H1 (cell line): ENCODE results near the gene DCTD. TPM values are rescaled to one million over a fixed set of nuclear protein-coding genes. Genes with fewer than 3 reads are reported as not detected.

ENCODE experiments used
- CTCF ChIA-PET: fragments of 300-600 bp; sonication (Branson Sonifier 250); formaldehyde crosslinking; loops from one replicate; lab custom pipeline; 2021; ENCODE audit not compliant: partially characterized antibody; lab: Charles Lee
- POLR2A ChIA-PET: fragments of 300-600 bp; sonication (Branson Sonifier 250); formaldehyde crosslinking; loops from one replicate; lab custom pipeline; 2021; ENCODE audit warnings: inconsistent platforms; ENCODE audit not compliant: partially characterized antibody; lab: Charles Lee
- DNase-seq, 2 experiments: peaks; one replicate each; pipeline versions ENCODE4 v3.0.0 to v3.0.0-alpha.2; 2010 to 2022; ENCODE audit warnings: low spot score in 2 of 2, low read depth in 1 of 2, mixed read lengths in 1 of 2
- FAIRE-seq: peaks from 2 replicates; lab custom pipeline; 2011; peaks lifted over from hg19 to GRCh38; lab: Jason Lieb, UNC
- H2AFZ ChIP-seq: 2 replicates; pipeline ENCODE4 v1.8.1; 2012; ENCODE audit warnings: low read length, inconsistent platforms
- H2AK5ac ChIP-seq: 2 replicates; pipeline ENCODE4 v1.6.1; 2013; ENCODE audit warnings: low read depth, low read length
- H2BK120ac ChIP-seq: replicated peaks from 2 replicates; pipeline ENCODE3; 2013; ENCODE audit warnings: low read depth, low read length, inconsistent platforms
- H2BK12ac ChIP-seq: 2 replicates; pipeline ENCODE4 v1.6.1; 2013; ENCODE audit warnings: low read depth, low read length
- H2BK15ac ChIP-seq: 2 replicates; pipeline ENCODE4 v1.6.1; 2013; ENCODE audit warnings: low read length
- H2BK20ac ChIP-seq: 2 replicates; pipeline ENCODE4 v1.6.1; 2013; ENCODE audit warnings: low read length
- H2BK5ac ChIP-seq: 2 replicates; pipeline ENCODE4 v1.6.1; 2013; ENCODE audit warnings: low read depth, low read length
- H3K14ac ChIP-seq: 2 replicates; pipeline ENCODE4 v1.6.1; 2013; ENCODE audit warnings: inconsistent platforms; ENCODE audit not compliant: insufficient read length
- H3K18ac ChIP-seq: 2 replicates; pipeline ENCODE4 v1.6.1; 2013; ENCODE audit warnings: low read length; ENCODE audit errors: extremely low read depth
- H3K23ac ChIP-seq: 2 replicates; pipeline ENCODE4 v1.6.1; 2013; ENCODE audit warnings: inconsistent platforms; ENCODE audit not compliant: insufficient read length
- H3K23me2 ChIP-seq: 2 replicates; pipeline ENCODE4 v1.6.1; 2013; ENCODE audit warnings: low read depth, low read length
- H3K27ac ChIP-seq: 2 replicates; pipeline ENCODE4 v1.6.1; 2011; ENCODE audit warnings: low read depth, low read length, inconsistent platforms
- H3K27me3 ChIP-seq, 4 experiments: replicated peaks in 1 of 4; 1 replicate in 1 of 4; 2 replicates in 3 of 4; pipeline versions ENCODE4 v1.6.1 to v1.8.1; 2011 to 2013; ENCODE audit warnings: low read length in 3 of 4, mild to moderate bottlenecking in 3 of 4, inconsistent platforms in 2 of 4, mixed read lengths in 2 of 4, moderate library complexity in 1 of 4; ENCODE audit not compliant: control insufficient read depth in 3 of 4, insufficient read depth in 3 of 4; ENCODE audit errors: extremely low read depth in 1 of 4
- H3K36me3 ChIP-seq, 4 experiments: 2 replicates each; pipeline versions ENCODE4 v1.6.1 to v1.8.1; 2011 to 2013; ENCODE audit warnings: mild to moderate bottlenecking in 4 of 4, low read length in 3 of 4, moderate library complexity in 2 of 4, control low read depth in 1 of 4, inconsistent platforms in 1 of 4; ENCODE audit not compliant: insufficient read depth in 4 of 4, control insufficient read depth in 2 of 4
- H3K4ac ChIP-seq: replicated peaks from 2 replicates; pipeline ENCODE3; 2013; ENCODE audit warnings: low read length, low read depth, mixed read lengths, inconsistent platforms; ENCODE audit not compliant: insufficient read length
- H3K4me1 ChIP-seq, 4 experiments: replicated peaks in 1 of 4; 1 replicate in 1 of 4; 2 replicates in 3 of 4; pipeline versions ENCODE4 v1.6.1 to v1.8.1; 2011 to 2013; ENCODE audit warnings: low read length in 3 of 4, inconsistent platforms in 2 of 4, mixed read lengths in 1 of 4; ENCODE audit not compliant: insufficient read depth in 4 of 4, control insufficient read depth in 3 of 4
- H3K4me2 ChIP-seq, 2 experiments: 2 replicates each; pipeline versions ENCODE4 v1.6.1 to v1.8.1; 2011 to 2013; ENCODE audit warnings: low read depth in 2 of 2, low read length in 2 of 2, control low read depth in 1 of 2, inconsistent platforms in 1 of 2, mild to moderate bottlenecking in 1 of 2; ENCODE audit not compliant: insufficient read depth in 1 of 2
- H3K4me3 ChIP-seq, 4 experiments: fragments of 200-600, 300-600 bp in 1 of 4; sonication (generic), shearing (Covaris generic), sonication (Bioruptor Twin) in 1 of 4; 2 replicates each; pipeline versions ENCODE4 v1.5.1 to v1.8.1; 2011 to 2016; ENCODE audit warnings: low read length in 4 of 4, low read depth in 3 of 4, control low read depth in 2 of 4, inconsistent platforms in 2 of 4, mild to moderate bottlenecking in 2 of 4, mixed read lengths in 1 of 4, moderate library complexity in 1 of 4; ENCODE audit not compliant: insufficient read depth in 2 of 4; ENCODE audit errors: extremely low read depth in 1 of 4
- H3K56ac ChIP-seq: replicated peaks from 2 replicates; pipeline ENCODE3; 2013; ENCODE audit warnings: low read depth, mild to moderate bottlenecking, mixed read lengths, low read length, inconsistent platforms; ENCODE audit not compliant: insufficient read length
- H3K79me1 ChIP-seq: 2 replicates; pipeline ENCODE4 v1.6.1; 2013; ENCODE audit warnings: low read depth, low read length, control low read depth
- H3K79me2 ChIP-seq, 2 experiments: 2 replicates each; pipeline versions ENCODE4 v1.6.1 to v1.8.1; 2012 to 2013; ENCODE audit warnings: low read length in 2 of 2, mild to moderate bottlenecking in 2 of 2, inconsistent platforms in 1 of 2; ENCODE audit not compliant: insufficient read depth in 2 of 2, control insufficient read depth in 1 of 2
- H3K9ac ChIP-seq, 4 experiments: replicated peaks in 1 of 4; 1 replicate in 1 of 4; 2 replicates in 3 of 4; pipeline versions ENCODE4 v1.6.1 to v1.8.1; 2011 to 2013; ENCODE audit warnings: low read depth in 3 of 4, low read length in 3 of 4, control low read depth in 2 of 4, mild to moderate bottlenecking in 2 of 4, moderate library complexity in 2 of 4, inconsistent platforms in 1 of 4; ENCODE audit errors: extremely low read depth in 1 of 4
- H3K9me3 ChIP-seq, 2 experiments: 2 replicates each; pipeline versions ENCODE4 v1.6.1 to v1.8.1; 2012 to 2013; ENCODE audit warnings: mild to moderate bottlenecking in 2 of 2, moderate library complexity in 2 of 2, control low read depth in 1 of 2, inconsistent platforms in 1 of 2, low read depth in 1 of 2, low read length in 1 of 2, mixed read lengths in 1 of 2; ENCODE audit not compliant: insufficient read depth in 2 of 2
- H4K20me1 ChIP-seq, 2 experiments: replicated peaks in 1 of 2; 2 replicates each; pipeline versions ENCODE3 to v1.8.1; 2011 to 2013; ENCODE audit warnings: inconsistent platforms in 2 of 2, low read length in 2 of 2, mild to moderate bottlenecking in 1 of 2; ENCODE audit not compliant: insufficient read depth in 2 of 2, control insufficient read depth in 1 of 2
- H4K5ac ChIP-seq: 2 replicates; pipeline ENCODE4 v1.6.1; 2013; ENCODE audit warnings: low read length, low read depth, mixed read lengths, inconsistent platforms; ENCODE audit not compliant: insufficient read length
- H4K8ac ChIP-seq: 2 replicates; pipeline ENCODE4 v1.8.0; 2013; ENCODE audit warnings: mild to moderate bottlenecking, moderate library complexity, low read length, inconsistent platforms; ENCODE audit not compliant: insufficient read depth; ENCODE audit errors: extremely low read depth
- H4K91ac ChIP-seq: replicated peaks from 2 replicates; pipeline ENCODE3; 2013; ENCODE audit warnings: low read length, mixed read lengths, inconsistent platforms; ENCODE audit not compliant: insufficient read length
- BACH1 ChIP-seq: IDR thresholded peaks from 2 replicates; pipeline ENCODE4 v1.6.1; 2012; ENCODE audit warnings: low read length, improper control_type of control experiment
- CHD2 ChIP-seq: IDR thresholded peaks from 2 replicates; pipeline ENCODE4 v1.6.1; 2012; ENCODE audit warnings: low read length, improper control_type of control experiment
- EGR1 ChIP-seq: IDR thresholded peaks from 2 replicates; pipeline ENCODE4 v1.6.1; 2011; ENCODE audit warnings: low read depth, low read length, borderline replicate concordance
- EP300 ChIP-seq, 2 experiments: IDR thresholded peaks; 1 replicate in 1 of 2; 2 replicates in 1 of 2; pipeline ENCODE4 v1.6.1; 2011 to 2012; ENCODE audit warnings: low read depth in 2 of 2, low read length in 2 of 2, mild to moderate bottlenecking in 2 of 2, borderline replicate concordance in 1 of 2, inconsistent platforms in 1 of 2, moderate library complexity in 1 of 2
- HDAC2 ChIP-seq, 2 experiments: fragments of 300-600 bp in 1 of 2; sonication (generic) in 1 of 2; IDR thresholded peaks; 2 replicates each; pipeline ENCODE4 v1.6.1; 2011 to 2012; ENCODE audit warnings: low read depth in 2 of 2, low read length in 2 of 2, mild to moderate bottlenecking in 2 of 2, moderate library complexity in 2 of 2, borderline replicate concordance in 1 of 2, inconsistent platforms in 1 of 2
- HDAC6 ChIP-seq: IDR thresholded peaks from one replicate; pipeline ENCODE4 v1.7.1; 2012; ENCODE audit warnings: low read depth, mild to moderate bottlenecking, inconsistent platforms, low read length, moderate library complexity
- POU5F1 ChIP-seq: IDR thresholded peaks from 2 replicates; pipeline ENCODE4 v1.6.1; 2011; ENCODE audit warnings: low read depth, mild to moderate bottlenecking, low read length, moderate library complexity
- RAD21 ChIP-seq, 2 experiments: IDR thresholded peaks in 1 of 2; conservative IDR thresholded peaks in 1 of 2; 2 replicates each; pipeline ENCODE4 v1.6.1; 2011; ENCODE audit warnings: low read depth in 2 of 2, low read length in 2 of 2, improper control_type of control experiment in 1 of 2, inconsistent platforms in 1 of 2, mild to moderate bottlenecking in 1 of 2, moderate library complexity in 1 of 2
- SIRT6 ChIP-seq: IDR thresholded peaks from one replicate; pipeline ENCODE4 v1.7.1; 2012; ENCODE audit warnings: low read length, inconsistent platforms
- SP2 ChIP-seq: IDR thresholded peaks from 2 replicates; pipeline ENCODE4 v1.6.1; 2012; ENCODE audit warnings: mild to moderate bottlenecking, low read length, inconsistent platforms
- WGBS, 2 experiments: shearing (Covaris generic) in 1 of 2; methylation state at CpG; one replicate each; pipeline versions ENCODE4 v1.1.6 to v1.1.7; 2013 to 2015; ENCODE audit warnings: low lambda C conversion rate in 2 of 2, mixed read lengths in 2 of 2, inconsistent platforms in 1 of 2, low coverage in 1 of 2, missing lambda C conversion rate in 1 of 2; ENCODE audit not compliant: insufficient replicate concordance in 2 of 2, insufficient coverage in 1 of 2, insufficient read length in 1 of 2; ENCODE audit errors: extremely low coverage in 1 of 2, missing lambda C conversion rate in 1 of 2; 5-methylcytosine and 5-hydroxymethylcytosine counted together
- polyA plus RNA-seq, 7 experiments: library from polyadenylated mRNA; depleted of rRNA in 3 of 7; stranded (reverse) in 5 of 7; unstranded in 2 of 7; fragments of >200 nt in 5 of 7; fragments of 200-250 nt in 2 of 7; gene quantifications; 1 replicate in 5 of 7; 2 replicates in 1 of 7; 4 replicates in 1 of 7; pipeline versions ENCODE4 v1.2.1 to v1.2.3, GENCODE V29; 2011 to 2013; ENCODE audit warnings: missing spikeins in 2 of 7, mixed read lengths in 2 of 7
- total RNA-seq: library from RNA; stranded (reverse); fragmentation: NEBNext Ultra II Directional; extraction: Animal tissue kit (Norgen Biotek cat#: 25700); gene quantifications from 2 replicates; pipeline ENCODE4 v1.2.1, GENCODE V29; 2021
- TF ChIP-seq, protein P1 (sequence below), 3 experiments: IDR thresholded peaks; 1 replicate in 2 of 3; 2 replicates in 1 of 3; pipeline versions ENCODE4 v1.5.1 to v1.6.1; 2011; ENCODE audit warnings: low read length in 3 of 3, mild to moderate bottlenecking in 3 of 3, inconsistent platforms in 2 of 3, low read depth in 1 of 3, moderate library complexity in 1 of 3; ENCODE audit not compliant: insufficient read depth in 1 of 3; ENCODE audit errors: control extremely low read depth in 1 of 3

Gene DCTD
- total and polyA plus RNA-seq, 2 of the 8 experiments (the other 6 are each of a cell fraction or from before 2014, with no cell fraction given): 60.2 to 69.5 TPM

DNA sequence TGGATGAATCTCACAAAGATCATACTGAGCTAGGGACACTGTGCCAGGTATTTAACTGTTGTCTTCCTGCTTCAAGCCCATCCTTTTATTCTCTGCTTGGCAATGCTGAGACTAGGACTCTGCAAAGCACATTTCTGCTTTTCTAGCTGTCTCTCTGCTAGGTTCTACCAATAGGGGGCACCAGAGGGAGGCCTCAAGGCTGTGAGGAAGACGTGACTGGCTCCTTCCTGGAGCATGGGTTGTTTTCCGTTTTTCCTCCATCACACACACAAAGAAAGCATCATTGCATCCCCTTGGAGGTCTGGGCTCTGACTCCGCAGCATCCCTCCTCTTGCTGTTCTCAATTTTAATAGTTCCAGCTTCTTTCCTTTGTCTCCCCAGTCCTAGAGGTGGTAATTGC, 10.9 kb upstream of the DCTD start:
- Histone ChIP-seq H3K14ac (no peak overlapping the region), H3K4me3 (no peak overlapping the region), H4K91ac (no peak overlapping the region), H4K5ac (no peak overlapping the region), H3K79me1 (no peaks in the 10 kb centered on the region), H3K9me3 (no peaks in the 10 kb centered on the region), H2AFZ (no peak overlapping the region), H2BK12ac (no peak overlapping the region), H2AK5ac (no peak overlapping the region), H3K56ac (no peak overlapping the region), H3K27me3 (no peaks in the 10 kb centered on the region), H4K20me1 (no peaks in the 10 kb centered on the region), H3K27ac (no peak overlapping the region), H3K36me3 (no peaks in the 10 kb centered on the region), H4K8ac (no peak overlapping the region), H3K18ac (no peak overlapping the region), H3K4ac (no peak overlapping the region), H3K4me2 (no peak overlapping the region), H2BK15ac (no peak overlapping the region), H3K4me1 (no peaks in the 10 kb centered on the region), H3K9ac (no peak overlapping the region), H3K23me2 (no peaks in the 10 kb centered on the region), H2BK5ac (no peak overlapping the region), H3K79me2 (no peaks in the 10 kb centered on the region), H2BK120ac (no peak overlapping the region), H3K23ac (no peak overlapping the region), H2BK20ac (no peak overlapping the region)
- CTCF ChIA-PET: interaction anchor here (0.7 to 6.7 kb wide), 15 partner anchors 10 to 485 kb away, joined by 3 to 74 read pairs (median 3); no protein-coding TSS in a partner anchor
- DNase-seq (peak in 1 of 2 experiments; percentile 65), FAIRE-seq (peak; percentile 82)
- POLR2A ChIA-PET: no interaction called here
- 54% methylated on average over 3 of the region's 3 CpGs; no CpG with 5 or more reads in 1 of the 2 experiments for WGBS, 2 experiments
- TF ChIP-seq HDAC2 (IDR thresholded peaks at IDR 0.05; ENCODE audit: borderline replicate concordance in 1 of 2, low read depth in 2 of 2, low read length in 2 of 2): no peak
- TF ChIP-seq RAD21 (IDR thresholded peaks at IDR 0.05 in 1 of 2, conservative IDR thresholded peaks at IDR 0.05 in 1 of 2; ENCODE audit: low read depth in 2 of 2, low read length in 2 of 2): peak; percentile 46 to 59
- TF ChIP-seq, protein P1, sequence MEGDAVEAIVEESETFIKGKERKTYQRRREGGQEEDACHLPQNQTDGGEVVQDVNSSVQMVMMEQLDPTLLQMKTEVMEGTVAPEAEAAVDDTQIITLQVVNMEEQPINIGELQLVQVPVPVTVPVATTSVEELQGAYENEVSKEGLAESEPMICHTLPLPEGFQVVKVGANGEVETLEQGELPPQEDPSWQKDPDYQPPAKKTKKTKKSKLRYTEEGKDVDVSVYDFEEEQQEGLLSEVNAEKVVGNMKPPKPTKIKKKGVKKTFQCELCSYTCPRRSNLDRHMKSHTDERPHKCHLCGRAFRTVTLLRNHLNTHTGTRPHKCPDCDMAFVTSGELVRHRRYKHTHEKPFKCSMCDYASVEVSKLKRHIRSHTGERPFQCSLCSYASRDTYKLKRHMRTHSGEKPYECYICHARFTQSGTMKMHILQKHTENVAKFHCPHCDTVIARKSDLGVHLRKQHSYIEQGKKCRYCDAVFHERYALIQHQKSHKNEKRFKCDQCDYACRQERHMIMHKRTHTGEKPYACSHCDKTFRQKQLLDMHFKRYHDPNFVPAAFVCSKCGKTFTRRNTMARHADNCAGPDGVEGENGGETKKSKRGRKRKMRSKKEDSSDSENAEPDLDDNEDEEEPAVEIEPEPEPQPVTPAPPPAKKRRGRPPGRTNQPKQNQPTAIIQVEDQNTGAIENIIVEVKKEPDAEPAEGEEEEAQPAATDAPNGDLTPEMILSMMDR (IDR thresholded peaks at IDR 0.05; ENCODE audit: control extremely low read depth in 1 of 3, insufficient read depth in 1 of 3, low read depth in 1 of 3, low read length in 3 of 3): peak; percentile 57 to 82 (median 60); a peak in 3 of 4 replicates
- no peak for TF ChIP-seq HDAC6
- TF ChIP-seq EGR1: no peak
- TF ChIP-seq SP2: no peak
- TF ChIP-seq POU5F1: no peak
- TF ChIP-seq BACH1: no peak
- TF ChIP-seq EP300 (IDR thresholded peaks at IDR 0.05; ENCODE audit: borderline replicate concordance in 1 of 2, low read depth in 2 of 2, low read length in 2 of 2): no peak
- no peak for TF ChIP-seq CHD2
- no peak for TF ChIP-seq SIRT6
